Measurements from ENCODE around the gene THSD4. TPM values are rescaled to one million over a fixed set of nuclear protein-coding genes. Genes with fewer than 3 reads are reported as not detected.

The THSD4 gene
- total RNA-seq, 1 donor: 50.9 TPM

- no peak for DNase-seq (ENCODE audit: low read depth)
- no peak overlapping the region for H3K4me3 ChIP-seq (ENCODE audit: low read depth, low read length)
- TF ChIP-seq CTCF (IDR thresholded peaks at IDR 0.05; ENCODE audit: insufficient read depth, low read length): no peak
Measured at GRCh38 chr15:71461748-71462147, 346.5 kb downstream of the THSD4 start.

GRCh38 chr15:71462638-71463037 lies 347.4 kb downstream of the THSD4 start:
- no peak for DNase-seq (ENCODE audit: low read depth)
- H3K4me3 ChIP-seq (ENCODE audit: low read depth, low read length): no peak overlapping the region
- no peak for TF ChIP-seq CTCF (IDR thresholded peaks at IDR 0.05; ENCODE audit: insufficient read depth, low read length)

GRCh38 chr15:71463156-71463665 lies 347.9 kb downstream of the THSD4 start:
- no peak overlapping the region for H3K4me3 ChIP-seq (ENCODE audit: low read depth, low read length)
- DNase-seq (ENCODE audit: low read depth): no peak
- TF ChIP-seq CTCF (IDR thresholded peaks at IDR 0.05; ENCODE audit: insufficient read depth, low read length): no peak

DNA sequence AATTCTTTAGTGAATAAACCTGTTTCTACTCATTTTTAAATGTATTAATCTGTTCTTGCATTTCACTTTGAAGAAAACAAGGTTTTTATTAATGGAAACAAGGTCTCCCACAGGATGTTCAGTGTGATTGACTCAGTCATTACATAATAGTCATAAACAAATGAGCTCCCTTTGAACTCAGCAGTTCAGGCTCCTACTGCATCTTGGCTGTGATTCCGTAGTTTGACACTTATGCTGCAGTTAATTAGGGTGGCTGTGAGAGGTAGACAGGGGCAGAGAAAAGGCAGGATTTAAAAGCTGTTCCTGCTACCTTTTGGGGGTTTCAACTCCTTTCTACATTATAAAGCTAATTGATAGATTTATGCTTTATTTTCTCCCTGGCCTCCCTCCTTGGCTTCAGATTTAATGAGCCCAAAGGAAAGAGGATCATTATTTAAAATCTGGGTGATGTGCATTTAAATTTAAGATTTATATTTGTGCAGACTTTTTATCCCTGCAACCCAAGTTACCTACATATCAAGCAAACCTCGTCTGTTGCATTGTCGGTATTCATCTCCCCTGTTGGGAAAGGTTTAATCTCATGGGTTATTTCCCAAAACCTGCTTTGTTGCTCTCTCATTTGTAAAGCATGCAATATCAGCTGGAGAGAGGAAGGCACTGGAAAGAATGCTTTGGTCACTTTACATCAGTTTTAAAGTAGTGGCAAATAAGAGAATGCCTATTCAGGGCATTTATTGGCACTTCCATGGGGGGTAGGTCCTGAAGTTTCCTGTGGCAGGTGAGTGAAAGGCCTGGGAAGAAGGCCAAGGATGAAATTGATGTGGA lies 350.1 kb downstream of the THSD4 start:
- no peak for DNase-seq (ENCODE audit: low read depth)
- no peak overlapping the region for H3K4me3 ChIP-seq (ENCODE audit: low read depth, low read length)
- no peak for TF ChIP-seq CTCF (IDR thresholded peaks at IDR 0.05; ENCODE audit: insufficient read depth, low read length)

- no peak for DNase-seq (ENCODE audit: low read depth)
- H3K4me3 ChIP-seq (ENCODE audit: low read depth, low read length): no peak overlapping the region
- TF ChIP-seq CTCF (IDR thresholded peaks at IDR 0.05; ENCODE audit: insufficient read depth, low read length): no peak
Measured at GRCh38 chr15:71468715-71469114, 353.4 kb downstream of the THSD4 start.

- no peak for TF ChIP-seq CTCF (IDR thresholded peaks at IDR 0.05; ENCODE audit: insufficient read depth, low read length)
Measured at GRCh38 chr15:71469413-71469812, 354.1 kb downstream of the THSD4 start.

More at GRCh38 chr15:71469413-71469812, 354.1 kb downstream of the THSD4 start:
- no peak overlapping the region for H3K4me3 ChIP-seq (ENCODE audit: low read depth, low read length)
- peak; percentile 52 for DNase-seq (ENCODE audit: low read depth)

Data from fibroblast of the aortic adventitia (primary cell).